Astrocyte (in vitro differentiated cells and primary cell): Measurements from ENCODE around the gene ZNF492.

Experiments
- CTCF ChIP-seq: IDR thresholded peaks from 2 replicates; pipeline ENCODE4 v1.5.1; 2011; ENCODE audit warnings: low read depth, mild to moderate bottlenecking, inconsistent platforms, low read length, moderate library complexity; ENCODE audit not compliant: insufficient read depth
- EZH2 ChIP-seq: IDR thresholded peaks from 2 replicates; pipeline ENCODE4 v1.6.1; 2012; ENCODE audit warnings: mild to moderate bottlenecking, low read length, inconsistent platforms; ENCODE audit not compliant: insufficient read depth

- TF ChIP-seq CTCF, result no peak
- TF ChIP-seq EZH2, result no peak
Observed at GRCh38 chr19:22604571-22605274, 29.4 kb upstream of the ZNF492 start.
